Measurements from ENCODE around the gene IRAK2.

IRAK2 gene

GRCh38 chr3:10280177-10280529 lies 115.4 kb downstream of the IRAK2 start:
- TF ChIP-seq TOX (CRISPR knock-in tag; IDR thresholded peaks at IDR 0.05; ENCODE audit: borderline replicate concordance) = no peak
- no peak for TF ChIP-seq ISL1 (CRISPR knock-in tag; IDR thresholded peaks at IDR 0.05)
- no peak for TF ChIP-seq ZNF8 (CRISPR knock-in tag; IDR thresholded peaks at IDR 0.05)
- no peak for TF ChIP-seq ESRRG (CRISPR knock-in tag; IDR thresholded peaks at IDR 0.05)
- no peak for TF ChIP-seq TCF4 (CRISPR knock-in tag; IDR thresholded peaks at IDR 0.05; ENCODE audit: borderline replicate concordance)
- no peak for TF ChIP-seq PPARA (CRISPR knock-in tag; IDR thresholded peaks at IDR 0.05; ENCODE audit: borderline replicate concordance)
- TF ChIP-seq, protein P1, sequence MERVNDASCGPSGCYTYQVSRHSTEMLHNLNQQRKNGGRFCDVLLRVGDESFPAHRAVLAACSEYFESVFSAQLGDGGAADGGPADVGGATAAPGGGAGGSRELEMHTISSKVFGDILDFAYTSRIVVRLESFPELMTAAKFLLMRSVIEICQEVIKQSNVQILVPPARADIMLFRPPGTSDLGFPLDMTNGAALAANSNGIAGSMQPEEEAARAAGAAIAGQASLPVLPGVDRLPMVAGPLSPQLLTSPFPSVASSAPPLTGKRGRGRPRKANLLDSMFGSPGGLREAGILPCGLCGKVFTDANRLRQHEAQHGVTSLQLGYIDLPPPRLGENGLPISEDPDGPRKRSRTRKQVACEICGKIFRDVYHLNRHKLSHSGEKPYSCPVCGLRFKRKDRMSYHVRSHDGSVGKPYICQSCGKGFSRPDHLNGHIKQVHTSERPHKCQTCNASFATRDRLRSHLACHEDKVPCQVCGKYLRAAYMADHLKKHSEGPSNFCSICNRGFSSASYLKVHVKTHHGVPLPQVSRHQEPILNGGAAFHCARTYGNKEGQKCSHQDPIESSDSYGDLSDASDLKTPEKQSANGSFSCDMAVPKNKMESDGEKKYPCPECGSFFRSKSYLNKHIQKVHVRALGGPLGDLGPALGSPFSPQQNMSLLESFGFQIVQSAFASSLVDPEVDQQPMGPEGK (CRISPR knock-in tag; IDR thresholded peaks at IDR 0.05; ENCODE audit: borderline replicate concordance) = no peak
- TF ChIP-seq RARB (CRISPR knock-in tag; IDR thresholded peaks at IDR 0.05) = no peak
- TF ChIP-seq ZFP3 (CRISPR knock-in tag; IDR thresholded peaks at IDR 0.05) = no peak
- TF ChIP-seq ARNTL (CRISPR knock-in tag; IDR thresholded peaks at IDR 0.05; ENCODE audit: borderline replicate concordance, low read depth) = no peak
- TF ChIP-seq CSDC2 (CRISPR knock-in tag; IDR thresholded peaks at IDR 0.05) = no peak
- TF ChIP-seq CREB5 (CRISPR knock-in tag; IDR thresholded peaks at IDR 0.05; ENCODE audit: low read depth) = no peak
- TF ChIP-seq OSR1 (CRISPR knock-in tag; IDR thresholded peaks at IDR 0.05) = no peak
- no peak for TF ChIP-seq ZNF565 (CRISPR knock-in tag; conservative IDR thresholded peaks at IDR 0.05; ENCODE audit: low read depth)
- TF ChIP-seq BACH2 (CRISPR knock-in tag; IDR thresholded peaks at IDR 0.05; ENCODE audit: borderline replicate concordance) = no peak
- no peak for TF ChIP-seq ZNF70 (CRISPR knock-in tag; IDR thresholded peaks at IDR 0.05)
- TF ChIP-seq ZC3H10 (CRISPR knock-in tag; IDR thresholded peaks at IDR 0.05) = no peak
- TF ChIP-seq ZFP30 (CRISPR knock-in tag; IDR thresholded peaks at IDR 0.05) = no peak
- no peak; the same call in 2 of the 3 replicates for ATAC-seq

DNA sequence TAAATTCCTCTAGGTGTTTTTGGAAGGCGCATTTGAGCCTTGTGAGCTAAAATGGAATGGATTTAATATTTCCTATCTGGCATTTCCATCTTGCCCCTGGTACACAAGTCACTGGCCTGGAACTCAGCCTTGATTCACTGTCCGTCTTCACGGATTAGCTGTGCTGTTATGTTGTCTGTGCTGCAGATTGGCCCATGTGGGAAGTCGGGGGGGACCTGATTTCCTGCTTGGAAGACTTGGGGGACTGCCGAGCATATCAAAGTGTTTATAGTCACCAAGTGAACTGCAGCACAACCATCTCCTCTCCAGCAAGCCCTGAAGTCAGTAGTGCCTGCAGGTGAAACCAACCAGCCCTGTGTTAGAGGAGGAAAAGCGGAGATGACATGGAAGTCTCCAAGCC lies 115.9 kb downstream of the IRAK2 start:
- TF ChIP-seq CSRNP3 (CRISPR knock-in tag; IDR thresholded peaks at IDR 0.05) (no peak), CSDC2 (CRISPR knock-in tag; IDR thresholded peaks at IDR 0.05) (no peak), RARB (CRISPR knock-in tag; IDR thresholded peaks at IDR 0.05) (no peak), GLIS3 (CRISPR knock-in tag; IDR thresholded peaks at IDR 0.05) (no peak), ZNF8 (CRISPR knock-in tag; IDR thresholded peaks at IDR 0.05) (no peak), ARNTL (CRISPR knock-in tag; IDR thresholded peaks at IDR 0.05; ENCODE audit: borderline replicate concordance, low read depth) (no peak), BACH2 (CRISPR knock-in tag; IDR thresholded peaks at IDR 0.05; ENCODE audit: borderline replicate concordance) (no peak)
- ATAC-seq = no peak

DNA sequence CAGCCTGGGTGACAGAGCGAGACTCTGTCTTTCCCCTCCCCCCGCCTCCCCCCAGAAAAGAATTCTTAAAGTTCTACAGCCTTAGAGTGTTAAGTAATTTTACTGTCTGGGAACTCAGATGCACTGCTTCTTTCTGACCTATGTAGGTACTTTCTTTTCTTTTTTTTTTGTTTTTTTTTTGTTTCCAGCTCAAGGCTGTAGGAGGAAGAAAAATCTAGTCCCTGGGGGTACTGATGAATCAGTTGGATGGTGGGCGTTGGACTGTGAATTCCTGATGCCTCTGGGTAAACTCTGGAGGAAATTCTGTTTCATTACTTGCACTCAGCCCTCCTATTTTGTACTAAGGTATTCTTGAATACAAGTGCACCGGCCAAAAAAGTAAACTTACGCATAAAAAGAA lies 117.2 kb downstream of the IRAK2 start:
- ATAC-seq = no peak
- no peak for TF ChIP-seq RARB (CRISPR knock-in tag; IDR thresholded peaks at IDR 0.05)
- no peak for TF ChIP-seq ISL1 (CRISPR knock-in tag; IDR thresholded peaks at IDR 0.05)
- TF ChIP-seq, protein P1 (CRISPR knock-in tag; IDR thresholded peaks at IDR 0.05; ENCODE audit: borderline replicate concordance) = no peak
- no peak for TF ChIP-seq ZNF565 (CRISPR knock-in tag; conservative IDR thresholded peaks at IDR 0.05; ENCODE audit: low read depth)
- no peak for TF ChIP-seq CREB5 (CRISPR knock-in tag; IDR thresholded peaks at IDR 0.05; ENCODE audit: low read depth)
- TF ChIP-seq ZNF70 (CRISPR knock-in tag; IDR thresholded peaks at IDR 0.05) = no peak
- TF ChIP-seq ZFP3 (CRISPR knock-in tag; IDR thresholded peaks at IDR 0.05) = no peak
- no peak for TF ChIP-seq PPARA (CRISPR knock-in tag; IDR thresholded peaks at IDR 0.05; ENCODE audit: borderline replicate concordance)
- TF ChIP-seq BACH2 (CRISPR knock-in tag; IDR thresholded peaks at IDR 0.05; ENCODE audit: borderline replicate concordance) = no peak
- no peak for TF ChIP-seq TSHZ2 (CRISPR knock-in tag; IDR thresholded peaks at IDR 0.05)
- TF ChIP-seq TCF4 (CRISPR knock-in tag; IDR thresholded peaks at IDR 0.05; ENCODE audit: borderline replicate concordance) = no peak
- no peak for TF ChIP-seq OSR1 (CRISPR knock-in tag; IDR thresholded peaks at IDR 0.05)
- no peak for TF ChIP-seq ARNTL (CRISPR knock-in tag; IDR thresholded peaks at IDR 0.05; ENCODE audit: borderline replicate concordance, low read depth)
- TF ChIP-seq ZNF8 (CRISPR knock-in tag; IDR thresholded peaks at IDR 0.05) = no peak
- TF ChIP-seq, protein P2, sequence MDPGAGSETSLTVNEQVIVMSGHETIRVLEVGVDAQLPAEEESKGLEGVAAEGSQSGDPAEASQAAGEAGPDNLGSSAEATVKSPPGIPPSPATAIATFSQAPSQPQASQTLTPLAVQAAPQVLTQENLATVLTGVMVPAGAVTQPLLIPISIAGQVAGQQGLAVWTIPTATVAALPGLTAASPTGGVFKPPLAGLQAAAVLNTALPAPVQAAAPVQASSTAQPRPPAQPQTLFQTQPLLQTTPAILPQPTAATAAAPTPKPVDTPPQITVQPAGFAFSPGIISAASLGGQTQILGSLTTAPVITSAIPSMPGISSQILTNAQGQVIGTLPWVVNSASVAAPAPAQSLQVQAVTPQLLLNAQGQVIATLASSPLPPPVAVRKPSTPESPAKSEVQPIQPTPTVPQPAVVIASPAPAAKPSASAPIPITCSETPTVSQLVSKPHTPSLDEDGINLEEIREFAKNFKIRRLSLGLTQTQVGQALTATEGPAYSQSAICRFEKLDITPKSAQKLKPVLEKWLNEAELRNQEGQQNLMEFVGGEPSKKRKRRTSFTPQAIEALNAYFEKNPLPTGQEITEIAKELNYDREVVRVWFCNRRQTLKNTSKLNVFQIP (CRISPR knock-in tag; IDR thresholded peaks at IDR 0.05; ENCODE audit: borderline replicate concordance, low read depth) = no peak

All from SK-N-SH treated with all-trans-retinoic acid at 6 μM for 48 hours (cell line).